Keratinocyte (primary cell): Measurements from ENCODE around the gene CREM. TPM values are rescaled to one million over a fixed set of nuclear protein-coding genes. Genes with fewer than 3 reads are reported as not detected.

Source experiments
- DNase-seq: peaks from one replicate; pipeline ENCODE4 v3.0.0-alpha.2; 2011; ENCODE audit warnings: low read depth, missing footprints, low spot score
- FAIRE-seq: peaks from 2 replicates; lab custom pipeline; 2011; peaks lifted over from hg19 to GRCh38; lab: Jason Lieb, UNC
- H2AFZ ChIP-seq: 2 replicates; pipeline ENCODE4 v1.6.0; 2012; ENCODE audit warnings: low read length, control low read depth, inconsistent platforms; ENCODE audit not compliant: control insufficient read depth
- H3K27ac ChIP-seq: 2 replicates; pipeline ENCODE4 v1.5.1; 2011; ENCODE audit warnings: low read length; ENCODE audit not compliant: control insufficient read depth, insufficient read depth
- H3K27me3 ChIP-seq: 3 replicates; pipeline ENCODE4 v1.6.0; 2011; ENCODE audit warnings: low read length; ENCODE audit not compliant: control insufficient read depth, insufficient read depth; ENCODE audit errors: extremely low read depth
- H3K36me3 ChIP-seq, 2 experiments: 2 replicates in 1 of 2; 3 replicates in 1 of 2; pipeline ENCODE4 v1.5.1; 2011; ENCODE audit warnings: low read length in 2 of 2, mild to moderate bottlenecking in 1 of 2; ENCODE audit not compliant: control insufficient read depth in 2 of 2, insufficient read depth in 2 of 2; ENCODE audit errors: extremely low read depth in 1 of 2
- H3K4me1 ChIP-seq: 3 replicates; pipeline ENCODE4 v1.5.1; 2011; ENCODE audit warnings: low read length; ENCODE audit not compliant: control insufficient read depth, insufficient read depth; ENCODE audit errors: extremely low read depth
- H3K4me2 ChIP-seq: 3 replicates; pipeline ENCODE4 v1.6.0; 2011; ENCODE audit warnings: low read depth, low read length; ENCODE audit not compliant: control insufficient read depth, insufficient read depth; ENCODE audit errors: extremely low read depth
- H3K4me3 ChIP-seq, 3 experiments: fragments of 200-600 bp in 1 of 3; sonication (generic) in 1 of 3; 2 replicates in 2 of 3; 3 replicates in 1 of 3; pipeline ENCODE4 v1.5.1; 2011 to 2016; ENCODE audit warnings: low read length in 3 of 3, mild to moderate bottlenecking in 3 of 3, control low read depth in 2 of 3, inconsistent platforms in 1 of 3, low read depth in 1 of 3, mixed read lengths in 1 of 3, mixed run types in 1 of 3, moderate library complexity in 1 of 3; ENCODE audit not compliant: control insufficient read depth in 2 of 3, insufficient read depth in 2 of 3; ENCODE audit errors: extremely low read depth in 1 of 3
- H3K79me2 ChIP-seq: 2 replicates; pipeline ENCODE4 v1.6.0; 2012; ENCODE audit warnings: low read length; ENCODE audit not compliant: control insufficient read depth, insufficient read depth
- H3K9ac ChIP-seq: 3 replicates; pipeline ENCODE4 v1.6.0; 2011; ENCODE audit warnings: low read length; ENCODE audit not compliant: control insufficient read depth, insufficient read depth; ENCODE audit errors: extremely low read depth
- H3K9me1 ChIP-seq: 3 replicates; pipeline ENCODE4 v1.6.0; 2011; ENCODE audit warnings: low read length; ENCODE audit not compliant: control insufficient read depth, insufficient read depth; ENCODE audit errors: extremely low read depth
- H3K9me3 ChIP-seq: 2 replicates; pipeline ENCODE4 v1.5.1; 2012; ENCODE audit warnings: low read depth, low read length; ENCODE audit not compliant: control insufficient read depth
- H4K20me1 ChIP-seq: 3 replicates; pipeline ENCODE4 v1.6.0; 2011; ENCODE audit warnings: low read length; ENCODE audit not compliant: control insufficient read depth, insufficient read depth; ENCODE audit errors: extremely low read depth
- EZH2 ChIP-seq: IDR thresholded peaks from one replicate; pipeline ENCODE4 v1.6.1; 2012; ENCODE audit warnings: inconsistent platforms, mild to moderate bottlenecking, low read length, moderate library complexity
- dilution Hi-C: fragments of 300-500 bp; cut with MboI; formaldehyde crosslinking; loops from one replicate; pipeline ENCODE4 v1.7.0; 2020; ENCODE audit warnings: low sequenced_read_pairs; ENCODE audit not compliant: extremely low pct_ligation_motif_present
- polyA plus RNA-seq, 5 experiments: library from polyadenylated mRNA; depleted of rRNA in 3 of 5; stranded (reverse) in 3 of 5; stranded (forward) in 1 of 5; unstranded in 1 of 5; fragments of >200 nt; gene quantifications; 1 replicate in 1 of 5; 2 replicates in 3 of 5; 3 replicates in 1 of 5; pipeline versions ENCODE4 v1.2.1 to v1.2.3, GENCODE V29; 2011 to 2012; ENCODE audit warnings: missing spikeins in 2 of 5, low read depth in 1 of 5, low replicate concordance in 1 of 5
- TF ChIP-seq, protein P1 (sequence below), 3 experiments: IDR thresholded peaks in 1 of 3; conservative IDR thresholded peaks in 1 of 3; optimal IDR thresholded peaks in 1 of 3; 2 replicates in 2 of 3; 3 replicates in 1 of 3; pipeline versions ENCODE3 to v1.5.1; 2011; ENCODE audit warnings: low read length in 3 of 3, mild to moderate bottlenecking in 3 of 3, moderate library complexity in 2 of 3, control low read depth in 1 of 3, inconsistent platforms in 1 of 3; ENCODE audit not compliant: insufficient read depth in 2 of 3; ENCODE audit errors: extremely low read depth in 1 of 3

Gene CREM
- polyA plus RNA-seq, 1 donor (not counting 4 experiments of a cell fraction or from before 2014, with no cell fraction given) = 23.3 TPM

DNA sequence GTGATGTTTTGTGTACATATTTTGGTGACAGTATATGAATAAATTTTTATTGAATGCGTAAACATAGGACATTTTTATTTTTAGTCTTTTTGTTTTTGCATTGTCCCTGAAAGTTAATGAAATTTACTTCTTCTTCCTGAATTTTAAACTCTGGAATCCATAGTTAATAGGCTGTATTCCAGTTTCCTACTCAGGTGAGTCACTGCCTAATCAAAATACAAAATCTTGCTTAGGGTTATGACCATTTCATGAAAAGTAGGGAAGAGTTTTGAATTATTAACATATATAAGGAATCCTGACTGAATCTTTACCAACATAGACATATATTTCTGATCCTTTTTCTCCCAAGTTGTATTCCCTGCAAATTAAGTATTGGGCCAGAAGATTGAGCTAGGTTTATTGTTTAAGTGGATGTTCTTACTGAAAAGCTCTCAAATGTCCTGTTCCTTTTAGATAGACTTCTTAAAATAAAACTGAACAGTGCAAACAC is 2.6 kb downstream of the CREM start:
- H3K4me3 ChIP-seq = no peak overlapping the region
- no peaks in the 10 kb centered on the region for H3K27me3 ChIP-seq
- H3K9me1 ChIP-seq = no peaks in the 10 kb centered on the region
- FAIRE-seq (no peak), DNase-seq (no peak)
- dilution Hi-C loops = no loop called here
- H3K27ac ChIP-seq = no peak overlapping the region
- H3K4me1 ChIP-seq = peaks cover 20% of the 10 kb centered on the region
- H4K20me1 ChIP-seq = no peaks in the 10 kb centered on the region
- TF ChIP-seq, protein P1, sequence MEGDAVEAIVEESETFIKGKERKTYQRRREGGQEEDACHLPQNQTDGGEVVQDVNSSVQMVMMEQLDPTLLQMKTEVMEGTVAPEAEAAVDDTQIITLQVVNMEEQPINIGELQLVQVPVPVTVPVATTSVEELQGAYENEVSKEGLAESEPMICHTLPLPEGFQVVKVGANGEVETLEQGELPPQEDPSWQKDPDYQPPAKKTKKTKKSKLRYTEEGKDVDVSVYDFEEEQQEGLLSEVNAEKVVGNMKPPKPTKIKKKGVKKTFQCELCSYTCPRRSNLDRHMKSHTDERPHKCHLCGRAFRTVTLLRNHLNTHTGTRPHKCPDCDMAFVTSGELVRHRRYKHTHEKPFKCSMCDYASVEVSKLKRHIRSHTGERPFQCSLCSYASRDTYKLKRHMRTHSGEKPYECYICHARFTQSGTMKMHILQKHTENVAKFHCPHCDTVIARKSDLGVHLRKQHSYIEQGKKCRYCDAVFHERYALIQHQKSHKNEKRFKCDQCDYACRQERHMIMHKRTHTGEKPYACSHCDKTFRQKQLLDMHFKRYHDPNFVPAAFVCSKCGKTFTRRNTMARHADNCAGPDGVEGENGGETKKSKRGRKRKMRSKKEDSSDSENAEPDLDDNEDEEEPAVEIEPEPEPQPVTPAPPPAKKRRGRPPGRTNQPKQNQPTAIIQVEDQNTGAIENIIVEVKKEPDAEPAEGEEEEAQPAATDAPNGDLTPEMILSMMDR (optimal IDR thresholded peaks at IDR 0.05 in 1 of 3, IDR thresholded peaks at IDR 0.05 in 1 of 3, conservative IDR thresholded peaks at IDR 0.05 in 1 of 3; ENCODE audit: extremely low read depth in 1 of 3, insufficient read depth in 2 of 3, low read length in 3 of 3) = no peak
- TF ChIP-seq EZH2 = no peak
- no peak overlapping the region for H3K4me2 ChIP-seq
- H3K36me3 ChIP-seq = no peaks in the 10 kb centered on the region
- no peak overlapping the region for H3K9ac ChIP-seq
- no peaks in the 10 kb centered on the region for H3K9me3 ChIP-seq
- H3K79me2 ChIP-seq = peaks cover 11% of the 10 kb centered on the region
- no peak overlapping the region for H2AFZ ChIP-seq

GRCh38 chr10:35130663-35131062 is 4.0 kb downstream of the CREM start:
- DNase-seq (no peak), FAIRE-seq (no peak)
- no peak overlapping the region for H3K27ac ChIP-seq
- peaks cover 11% of the 10 kb centered on the region for H3K79me2 ChIP-seq
- no peaks in the 10 kb centered on the region for H3K36me3 ChIP-seq
- TF ChIP-seq EZH2 = no peak
- TF ChIP-seq, protein P1 (optimal IDR thresholded peaks at IDR 0.05 in 1 of 3, IDR thresholded peaks at IDR 0.05 in 1 of 3, conservative IDR thresholded peaks at IDR 0.05 in 1 of 3; ENCODE audit: extremely low read depth in 1 of 3, insufficient read depth in 2 of 3, low read length in 3 of 3) = no peak
- dilution Hi-C loops = no loop called here
- H3K9me1 ChIP-seq = no peaks in the 10 kb centered on the region
- H3K4me1 ChIP-seq = peaks cover 15% of the 10 kb centered on the region
- H3K27me3 ChIP-seq = no peaks in the 10 kb centered on the region
- no peak overlapping the region for H3K4me2 ChIP-seq
- no peak overlapping the region for H3K9ac ChIP-seq
- H3K9me3 ChIP-seq = no peaks in the 10 kb centered on the region
- no peak overlapping the region for H2AFZ ChIP-seq
- H3K4me3 ChIP-seq = no peak overlapping the region
- H4K20me1 ChIP-seq = no peaks in the 10 kb centered on the region
